HepG2 (cell line): ENCODE results near the gene STK25. TPM values are rescaled to one million over a fixed set of nuclear protein-coding genes. Genes with fewer than 3 reads are reported as not detected.

Source experiments
- DRAP1 ChIP-seq: IDR thresholded peaks from 2 replicates; pipeline ENCODE4 v1.6.1; 2016; ENCODE audit warnings: missing genetic modification reagents, missing compliant biosample characterization
- GABPA ChIP-seq, 2 experiments: IDR thresholded peaks; 2 replicates each; pipeline ENCODE4 v1.6.1; 2011 to 2016; ENCODE audit warnings: low read depth in 2 of 2, low read length in 1 of 2, missing biosample characterization in 1 of 2, missing genetic modification characterization in 1 of 2
- HMG20B ChIP-seq: conservative IDR thresholded peaks from 2 replicates; pipeline ENCODE4 v1.6.1; 2016; ENCODE audit warnings: missing genetic modification reagents, missing compliant biosample characterization
- MYC ChIP-seq: sonication (generic); formaldehyde crosslinking; IDR thresholded peaks from 2 replicates; pipeline ENCODE4 v1.9.0; 2021; ENCODE audit warnings: missing genetic modification reagents, borderline replicate concordance
- MZF1 ChIP-seq: sonication (generic); formaldehyde crosslinking; IDR thresholded peaks from 2 replicates; pipeline ENCODE4 v1.8.1; 2023; ENCODE audit warnings: mild to moderate bottlenecking, missing genetic modification reagents, borderline replicate concordance
- NCOR1 ChIP-seq: fragments of 200-600 bp; sonication (generic); IDR thresholded peaks from 2 replicates; pipeline ENCODE4 v1.7.0; 2017; ENCODE audit warnings: antibody characterized with exemption, low read length, borderline replicate concordance
- NFYC ChIP-seq: IDR thresholded peaks from 2 replicates; pipeline ENCODE4 v1.6.1; 2016; ENCODE audit warnings: missing genetic modification reagents, missing compliant biosample characterization
- PBX3 ChIP-seq: sonication (generic); formaldehyde crosslinking; IDR thresholded peaks from 2 replicates; pipeline ENCODE4 v1.8.1; 2023; ENCODE audit warnings: missing genetic modification reagents, inconsistent platforms, borderline replicate concordance
- SNAI1 ChIP-seq: sonication (generic); formaldehyde crosslinking; IDR thresholded peaks from 2 replicates; pipeline ENCODE4 v1.5.0; 2020; ENCODE audit warnings: mild to moderate bottlenecking, missing genetic modification reagents, borderline replicate concordance
- SP140L ChIP-seq: sonication (generic); formaldehyde crosslinking; IDR thresholded peaks from 2 replicates; pipeline ENCODE4 v1.4.0; 2020; ENCODE audit warnings: missing genetic modification reagents, borderline replicate concordance
- SRSF1 ChIP-seq: fragments of 200-400 bp; formaldehyde crosslinking; optimal IDR thresholded peaks from 2 replicates; pipeline ENCODE3; 2017; ENCODE audit warnings: mild to moderate bottlenecking, low read depth, low read length, moderate library complexity
- TERF1 ChIP-seq: sonication (generic); formaldehyde crosslinking; IDR thresholded peaks from 2 replicates; pipeline ENCODE4 v1.8.0; 2022; ENCODE audit warnings: mild to moderate bottlenecking, missing genetic modification reagents, moderate library complexity
- U2AF1 ChIP-seq: fragments of 200-400 bp; formaldehyde crosslinking; optimal IDR thresholded peaks from 2 replicates; pipeline ENCODE3; 2017; ENCODE audit warnings: mild to moderate bottlenecking, low read depth, low read length
- ZFP1 ChIP-seq: IDR thresholded peaks from 2 replicates; pipeline ENCODE4 v1.6.1; 2016
- ZNF136 ChIP-seq: sonication (generic); formaldehyde crosslinking; IDR thresholded peaks from 2 replicates; pipeline ENCODE4 v1.8.1; 2022; ENCODE audit warnings: low read depth, mild to moderate bottlenecking, moderate library complexity, missing genetic modification reagents
- ZNF468 ChIP-seq: sonication (generic); formaldehyde crosslinking; IDR thresholded peaks from 2 replicates; pipeline ENCODE4 v1.8.0; 2022; ENCODE audit warnings: mild to moderate bottlenecking, moderate library complexity, missing genetic modification reagents
- ZNF891 ChIP-seq: sonication (generic); formaldehyde crosslinking; IDR thresholded peaks from 2 replicates; pipeline ENCODE4 v1.5.0; 2020; ENCODE audit warnings: mild to moderate bottlenecking, missing genetic modification reagents
- ZSCAN31 ChIP-seq: sonication (generic); formaldehyde crosslinking; IDR thresholded peaks from 2 replicates; pipeline ENCODE4 v1.5.0; 2020; ENCODE audit warnings: low read depth, mild to moderate bottlenecking, missing genetic modification reagents
- polyA plus RNA-seq, 8 experiments: library from polyadenylated mRNA; depleted of rRNA in 3 of 8; stranded (reverse) in 7 of 8; unstranded in 1 of 8; fragments of >200 nt; fragmentation: Illumina TruSeq in 4 of 8; extraction: Trizol in 4 of 8; gene quantifications; 2 replicates each; pipeline versions ENCODE4 v1.2.1 to v1.2.3, GENCODE V29; 2011 to 2016; ENCODE audit warnings: low read depth in 4 of 8, missing spikeins in 1 of 8, mixed read lengths in 1 of 8; ENCODE audit not compliant: insufficient read depth in 1 of 8
- total RNA-seq, 5 experiments: library from RNA; depleted of rRNA; stranded (reverse); fragments of >200 nt; fragmentation: Illumina TruSeq; extraction: Trizol; gene quantifications; 2 replicates each; pipeline ENCODE4 v1.2.3, GENCODE V29; 2016; ENCODE audit warnings: low read depth in 1 of 5

STK25 gene
- total and polyA plus RNA-seq, 2 of the 13 experiments (the other 11 are each of a cell fraction or from before 2014, with no cell fraction given): 177 to 481 TPM

- TF ChIP-seq SP140L (CRISPR knock-in tag): no peak
- no peak for TF ChIP-seq NFYC (CRISPR knock-in tag)
- TF ChIP-seq TERF1: no peak
- no peak for TF ChIP-seq ZNF891 (CRISPR knock-in tag)
- TF ChIP-seq NCOR1: peak; percentile 66; the same call in 1 of the 2 replicates
- TF ChIP-seq U2AF1: no peak
- no peak for TF ChIP-seq ZNF468
- peak; percentile 62; the same call in 1 of the 2 replicates for TF ChIP-seq DRAP1 (CRISPR knock-in tag)
- no peak for TF ChIP-seq GABPA (IDR thresholded peaks at IDR 0.05; ENCODE audit: low read depth, low read length)
- no peak for TF ChIP-seq GABPA (CRISPR knock-in tag; IDR thresholded peaks at IDR 0.05; ENCODE audit: low read depth)
- no peak for TF ChIP-seq SNAI1 (CRISPR knock-in tag)
- no peak for TF ChIP-seq ZNF136
- no peak for TF ChIP-seq MYC (CRISPR knock-in tag)
- TF ChIP-seq PBX3 (CRISPR knock-in tag): no peak
- no peak for TF ChIP-seq SRSF1
- TF ChIP-seq ZSCAN31 (CRISPR knock-in tag): no peak; the same call in none of the 2 replicates
- no peak for TF ChIP-seq HMG20B (CRISPR knock-in tag)
- TF ChIP-seq MZF1 (CRISPR knock-in tag): no peak
- 0 out of 2 replicates have a peak, but pooled peaks have one; percentile 42 for TF ChIP-seq ZFP1
Observed at GRCh38 chr2:241479026-241479898, 29.1 kb downstream of the STK25 start (continued).
